SU-DHL-6 (cell line): Measurements from ENCODE around the gene RBM26.

Experiments used
- H2AFZ ChIP-seq: fragments of 200-600 bp; sonication (generic); 2 replicates; pipeline ENCODE4 v1.6.1; 2014; ENCODE audit warnings: low read depth, mild to moderate bottlenecking, moderate library complexity, mixed read lengths, antibody characterized with exemption, low read length; ENCODE audit not compliant: severe bottlenecking
- H3F3A ChIP-seq: fragments of 200-600 bp; shearing (Covaris generic); 2 replicates; pipeline ENCODE4 v1.6.0; 2016; ENCODE audit warnings: antibody characterized with exemption, mild to moderate bottlenecking; ENCODE audit not compliant: insufficient read depth
- H3K27ac ChIP-seq: fragments of 200-600 bp; sonication (generic); 2 replicates; pipeline ENCODE4 v1.5.1; 2016; ENCODE audit warnings: low read depth, mild to moderate bottlenecking, low read length, moderate library complexity, mixed read lengths
- H3K27me3 ChIP-seq: fragments of 200-600 bp; sonication (generic), shearing (Covaris generic); 2 replicates; pipeline ENCODE4 v1.6.0; 2014; ENCODE audit warnings: mild to moderate bottlenecking, low read length
- H3K36me3 ChIP-seq: fragments of 200-600 bp; sonication (generic); 2 replicates; pipeline ENCODE4 v1.6.1; 2014; ENCODE audit warnings: mild to moderate bottlenecking, low read length, mixed read lengths
- H3K4me2 ChIP-seq: fragments of 300-600, 200-600 bp; shearing (Covaris generic), sonication (generic); 2 replicates; pipeline ENCODE4 v1.6.0; 2014; ENCODE audit warnings: low read length, low read depth, mild to moderate bottlenecking; ENCODE audit not compliant: poor library complexity, severe bottlenecking
- H3K4me3 ChIP-seq: fragments of 200-600 bp; sonication (generic); 2 replicates; pipeline ENCODE4 v1.5.1; 2014; ENCODE audit warnings: antibody characterized with exemption, low read length, mild to moderate bottlenecking, mixed read lengths; ENCODE audit not compliant: insufficient read depth, poor library complexity, severe bottlenecking
- H3K79me2 ChIP-seq: fragments of 200-600 bp; sonication (generic); 2 replicates; pipeline ENCODE4 v1.6.1; 2014; ENCODE audit warnings: mild to moderate bottlenecking, low read length, moderate library complexity; ENCODE audit not compliant: insufficient read depth
- H3K9ac ChIP-seq: fragments of 200-600 bp; sonication (generic); 2 replicates; pipeline ENCODE4 v1.7.0; 2014; ENCODE audit warnings: mild to moderate bottlenecking, low read length
- H3K9me2 ChIP-seq: fragments of 200-600 bp; sonication (generic); replicated peaks from 2 replicates; pipeline ENCODE4 v1.6.1; 2014; ENCODE audit warnings: low read length; ENCODE audit not compliant: insufficient read depth
- H3K9me3 ChIP-seq: fragments of 200-600 bp; sonication (generic); 2 replicates; pipeline ENCODE4 v1.6.1; 2014; ENCODE audit warnings: low read length, mixed read lengths; ENCODE audit not compliant: insufficient read depth
- H4K20me1 ChIP-seq: fragments of 200-600 bp; sonication (generic); 2 replicates; pipeline ENCODE4 v1.6.1; 2014; ENCODE audit warnings: low read depth, mild to moderate bottlenecking, antibody characterized with exemption, low read length, moderate library complexity, mixed read lengths
- CTCF ChIP-seq: fragments of 200-600 bp; sonication (generic); IDR thresholded peaks from one replicate; pipeline ENCODE4 v1.5.1; 2017; ENCODE audit warnings: antibody characterized with exemption, mild to moderate bottlenecking, low read length, moderate library complexity; ENCODE audit not compliant: insufficient read depth, poor library complexity, severe bottlenecking
- EZH2phosphoT487 ChIP-seq: fragments of 200-600 bp; sonication (generic), shearing (Covaris generic); conservative IDR thresholded peaks from 2 replicates; pipeline ENCODE4 v1.6.1; 2018; ENCODE audit warnings: mild to moderate bottlenecking, antibody characterized with exemption, low read length, moderate library complexity, mixed read lengths

Gene RBM26

GRCh38 chr13:79328510-79328909 is 77.5 kb downstream of the RBM26 start:
- Histone ChIP-seq H2AFZ (no peak overlapping the region), H3K27ac (no peak overlapping the region), H3K9ac (no peak overlapping the region), H3K9me2 (no peaks in the 10 kb centered on the region), H3K4me3 (no peak overlapping the region), H3F3A (peaks cover 44% of the 10 kb centered on the region; the same call in 1 of the 2 replicates), H3K4me2 (no peak overlapping the region), H3K36me3 (peaks cover 84% of the 10 kb centered on the region), H3K79me2 (peaks cover 12% of the 10 kb centered on the region; the same call in 1 of the 2 replicates), H3K27me3 (no peaks in the 10 kb centered on the region), H3K9me3 (no peaks in the 10 kb centered on the region), H4K20me1 (no peaks in the 10 kb centered on the region; the same call in 1 of the 2 replicates)
- TF ChIP-seq CTCF (no peak), EZH2phosphoT487 (no peak)

- Histone ChIP-seq H2AFZ (no peak overlapping the region), H3K79me2 (no peaks in the 10 kb centered on the region), H3K4me2 (no peak overlapping the region), H3K27ac (no peak overlapping the region), H3K9me2 (no peaks in the 10 kb centered on the region), H3K9me3 (no peaks in the 10 kb centered on the region), H3K27me3 (no peaks in the 10 kb centered on the region), H3K9ac (no peak overlapping the region), H4K20me1 (no peaks in the 10 kb centered on the region), H3K4me3 (no peak overlapping the region), H3K36me3 (peaks cover 81% of the 10 kb centered on the region), H3F3A (peaks cover 9% of the 10 kb centered on the region; the same call in 1 of the 2 replicates)
- TF ChIP-seq EZH2phosphoT487 (no peak), CTCF (no peak)
Measured at GRCh38 chr13:79320433-79320832, 85.6 kb downstream of the RBM26 start.

- Histone ChIP-seq H3K4me3 (no peak overlapping the region), H3F3A (peaks cover 12% of the 10 kb centered on the region; the same call in 1 of the 2 replicates), H3K9ac (no peak overlapping the region), H3K36me3 (peaks cover 81% of the 10 kb centered on the region), H3K9me3 (no peaks in the 10 kb centered on the region), H3K9me2 (no peaks in the 10 kb centered on the region), H2AFZ (no peak overlapping the region), H3K4me2 (no peak overlapping the region), H3K27ac (no peak overlapping the region), H3K27me3 (no peaks in the 10 kb centered on the region), H4K20me1 (no peaks in the 10 kb centered on the region), H3K79me2 (no peaks in the 10 kb centered on the region)
- TF ChIP-seq CTCF, result no peak
- TF ChIP-seq EZH2phosphoT487, result no peak
Measured at GRCh38 chr13:79318664-79319063, 87.4 kb downstream of the RBM26 start.
